GM12873 (cell line): Measurements from ENCODE around the gene ABTB2.

ENCODE experiments used
- TF ChIP-seq, protein P1 (sequence below): IDR thresholded peaks from 2 replicates; pipeline ENCODE4 v1.5.1; 2012; ENCODE audit warnings: low read depth, mild to moderate bottlenecking, moderate library complexity, low read length, control low read depth; ENCODE audit not compliant: insufficient read depth; ENCODE audit errors: missing control alignments

Gene ABTB2

DNA sequence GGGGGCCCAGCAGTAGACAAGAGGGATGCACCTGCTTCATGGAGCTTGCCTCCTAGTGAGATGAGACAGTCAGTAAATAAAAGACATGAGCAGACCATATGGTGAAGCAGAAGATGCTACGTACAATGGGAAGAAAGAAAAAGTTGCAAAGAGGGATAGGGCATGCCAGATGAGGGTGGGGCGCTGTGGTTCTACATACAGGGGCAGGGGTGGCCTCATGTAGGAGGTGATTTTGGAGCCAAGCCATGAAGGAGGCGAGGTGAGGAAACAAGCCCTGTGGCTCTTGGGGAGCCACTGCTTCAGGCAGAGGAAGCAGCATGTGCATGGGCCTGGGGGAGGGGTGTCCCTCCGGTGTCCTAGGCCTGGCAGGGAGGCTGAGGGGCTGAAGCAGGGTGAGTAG is 237.2 kb downstream of the ABTB2 start:
- TF ChIP-seq, protein P1, sequence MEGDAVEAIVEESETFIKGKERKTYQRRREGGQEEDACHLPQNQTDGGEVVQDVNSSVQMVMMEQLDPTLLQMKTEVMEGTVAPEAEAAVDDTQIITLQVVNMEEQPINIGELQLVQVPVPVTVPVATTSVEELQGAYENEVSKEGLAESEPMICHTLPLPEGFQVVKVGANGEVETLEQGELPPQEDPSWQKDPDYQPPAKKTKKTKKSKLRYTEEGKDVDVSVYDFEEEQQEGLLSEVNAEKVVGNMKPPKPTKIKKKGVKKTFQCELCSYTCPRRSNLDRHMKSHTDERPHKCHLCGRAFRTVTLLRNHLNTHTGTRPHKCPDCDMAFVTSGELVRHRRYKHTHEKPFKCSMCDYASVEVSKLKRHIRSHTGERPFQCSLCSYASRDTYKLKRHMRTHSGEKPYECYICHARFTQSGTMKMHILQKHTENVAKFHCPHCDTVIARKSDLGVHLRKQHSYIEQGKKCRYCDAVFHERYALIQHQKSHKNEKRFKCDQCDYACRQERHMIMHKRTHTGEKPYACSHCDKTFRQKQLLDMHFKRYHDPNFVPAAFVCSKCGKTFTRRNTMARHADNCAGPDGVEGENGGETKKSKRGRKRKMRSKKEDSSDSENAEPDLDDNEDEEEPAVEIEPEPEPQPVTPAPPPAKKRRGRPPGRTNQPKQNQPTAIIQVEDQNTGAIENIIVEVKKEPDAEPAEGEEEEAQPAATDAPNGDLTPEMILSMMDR, result no peak

DNA sequence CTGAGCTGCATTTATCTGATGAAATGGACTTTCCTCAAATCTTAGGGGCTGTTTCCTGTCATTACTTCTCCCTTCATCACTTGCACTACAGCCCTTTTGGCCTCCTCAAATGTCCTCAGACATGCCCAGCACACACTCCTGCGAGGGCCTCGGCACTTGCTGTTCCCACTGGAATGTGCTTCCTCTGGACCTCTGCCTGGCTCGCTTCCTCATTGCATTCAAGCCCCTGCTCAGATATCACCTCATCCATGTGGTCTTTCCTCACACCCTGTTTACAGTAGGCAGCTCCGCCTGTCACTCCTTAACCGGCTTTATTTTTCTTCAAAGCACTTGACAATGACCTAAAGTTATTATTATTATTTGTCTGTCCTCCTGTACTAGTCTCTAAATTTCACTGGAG is 243.3 kb downstream of the ABTB2 start:
- TF ChIP-seq, protein P1, result no peak

DNA sequence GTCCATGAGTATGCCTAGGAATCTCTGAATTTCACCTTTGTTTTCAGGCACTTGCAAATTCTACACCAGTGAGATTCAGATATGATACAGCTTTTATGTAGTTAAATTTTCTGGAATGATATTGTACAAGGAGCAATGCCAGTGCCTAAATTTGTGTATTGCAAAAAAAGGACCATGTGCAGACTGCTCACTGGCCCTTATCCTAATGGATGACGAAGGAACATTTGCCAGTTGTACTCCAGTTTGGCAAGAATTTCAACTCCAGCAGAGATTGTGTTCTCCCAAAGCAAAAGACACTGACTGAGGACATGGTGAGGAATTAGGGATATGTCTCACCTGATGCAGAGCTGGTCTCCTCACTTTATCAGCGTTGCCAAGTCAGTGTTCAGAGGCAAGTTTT is 243.8 kb downstream of the ABTB2 start:
- TF ChIP-seq, protein P1, result no peak

DNA sequence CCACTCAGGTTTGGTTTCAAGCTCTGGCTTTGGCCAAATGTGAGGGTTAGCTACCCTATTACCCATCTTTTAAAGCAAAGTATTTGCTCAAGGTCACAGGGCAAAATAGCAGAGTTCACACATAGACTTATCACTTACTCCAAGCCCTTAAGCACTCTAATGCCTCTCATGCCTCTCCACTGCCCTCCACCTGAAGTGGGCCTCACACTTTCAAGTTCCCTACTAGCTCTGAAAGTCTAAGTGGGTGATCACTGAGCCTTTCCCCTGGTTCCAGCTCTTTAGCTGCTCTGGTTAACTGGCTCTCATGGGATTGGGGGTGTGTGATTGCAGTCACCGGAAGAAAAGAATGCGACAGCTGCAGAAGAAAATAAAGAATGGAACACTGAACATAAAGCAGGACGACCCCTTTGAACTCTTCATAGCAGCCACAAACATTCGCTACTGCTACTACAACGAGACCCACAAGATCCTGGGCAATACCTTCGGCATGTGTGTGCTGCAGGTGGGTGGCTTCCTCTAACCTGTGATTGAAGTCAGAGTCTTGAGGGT is 246.0 kb downstream of the ABTB2 start:
- TF ChIP-seq, protein P1, result no peak

DNA sequence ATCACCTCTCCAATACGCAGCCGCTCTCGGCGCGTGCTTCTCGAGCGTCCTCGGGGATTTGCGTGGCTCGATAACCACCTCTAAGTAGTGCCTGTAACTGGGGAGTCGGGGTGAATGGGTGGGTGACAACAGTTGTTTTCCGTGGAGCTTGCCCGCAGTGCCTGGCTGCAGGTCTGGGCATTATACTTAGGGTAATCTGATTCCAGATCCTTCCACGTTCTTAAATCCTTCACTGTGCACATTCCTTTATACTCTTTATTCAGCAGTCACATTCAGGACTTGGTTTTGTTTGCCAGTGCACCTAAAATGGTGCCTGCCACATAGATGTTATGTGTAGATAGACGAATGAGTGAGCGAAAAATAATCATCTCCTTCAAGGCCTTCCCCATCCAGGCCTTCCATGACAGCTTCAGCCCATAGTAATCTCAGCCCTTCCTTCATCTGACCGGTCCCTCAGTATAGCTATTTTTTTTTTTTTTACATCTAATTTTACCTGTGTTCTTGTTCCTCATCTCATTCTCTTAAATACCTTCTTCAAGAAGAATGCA is 251.8 kb downstream of the ABTB2 start:
- TF ChIP-seq, protein P1, result no peak

DNA sequence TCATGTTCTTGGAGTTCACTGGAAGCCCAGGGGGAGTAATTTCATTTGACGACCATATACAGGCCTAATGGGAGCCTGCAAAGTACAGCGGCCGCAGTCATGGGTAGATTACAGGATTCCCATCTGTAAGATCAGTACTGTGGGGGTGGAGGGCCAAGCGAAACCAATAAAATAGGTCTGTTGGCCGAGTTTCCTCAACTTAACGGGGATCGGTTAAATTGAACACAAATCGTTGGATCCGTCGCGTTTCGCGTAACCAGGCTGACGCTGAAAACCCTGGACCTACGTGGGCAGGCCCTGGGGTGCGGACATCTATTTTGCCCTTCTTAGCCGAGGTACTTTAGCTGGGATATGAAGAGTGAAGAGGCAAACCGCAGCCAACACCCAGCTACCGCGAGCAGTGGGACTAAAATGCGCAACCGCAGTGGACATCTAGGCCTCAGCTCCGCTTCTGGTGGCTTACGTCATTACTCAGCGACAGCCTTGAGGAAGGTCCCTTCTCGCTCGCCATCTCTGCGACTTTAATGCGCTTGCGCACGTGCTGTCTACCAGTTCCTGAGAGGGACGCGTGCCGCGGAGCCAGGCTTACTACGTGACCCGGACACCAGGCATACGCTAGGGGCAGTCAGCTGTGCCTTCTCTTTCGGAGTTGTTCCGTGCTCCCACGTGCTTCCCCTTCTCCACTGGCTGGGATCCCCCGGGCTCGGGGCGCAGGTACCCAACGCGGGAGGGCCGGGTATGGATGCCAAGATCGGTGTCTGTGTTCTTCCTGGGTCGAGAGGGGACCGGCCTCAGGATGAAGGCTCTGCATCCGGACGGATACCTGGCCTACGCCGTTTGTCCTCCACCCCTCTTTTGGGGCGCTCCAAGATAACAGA is 252.5 kb downstream of the ABTB2 start, which contains the start of gene NAT10:
Gene NAT10, plus strand, starts transcription at position 551 of the 878 bp plus-strand sequence. CDS start 2,597 bp downstream, outside the sequence.
- TF ChIP-seq, protein P1, result peak; percentile 40

DNA sequence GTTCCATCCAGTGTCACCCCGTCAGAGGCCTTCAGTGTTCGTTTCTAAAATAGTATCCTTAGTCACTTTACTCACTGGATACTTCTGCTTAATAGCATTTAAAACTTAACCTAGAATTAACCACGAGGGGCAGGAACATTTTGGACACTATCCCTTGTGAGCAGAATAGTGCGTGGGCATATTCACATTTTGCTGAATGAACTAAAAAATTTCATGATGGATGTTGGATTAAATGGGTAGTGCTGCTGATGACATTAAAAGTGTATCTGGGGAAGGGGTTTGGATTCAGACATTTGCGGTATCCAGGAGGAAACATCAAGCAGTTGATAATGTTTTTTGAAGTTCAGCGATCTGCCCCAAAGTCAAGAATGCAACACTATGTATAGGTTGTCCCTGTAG is 253.1 kb downstream of the ABTB2 start:
- TF ChIP-seq, protein P1, result no peak
